ENCODE results near the gene LRWD1. TPM values are rescaled to one million over a fixed set of nuclear protein-coding genes. Genes with fewer than 3 reads are reported as not detected.

The LRWD1 gene
- total and polyA plus RNA-seq, 2 of the 13 experiments (the other 11 are each of a cell fraction or from before 2014, with no cell fraction given): 8.5 to 16.3 TPM

GRCh38 chr7:102469972-102470825 is 5.4 kb downstream of the LRWD1 start:
- no peak overlapping the region for H3K4me3 ChIP-seq (replicated peaks in 1 of 3; ENCODE audit: insufficient read depth in 1 of 3, low read depth in 2 of 3, low read length in 3 of 3)
- no peak for DNase-seq (ENCODE audit: low spot score)
- no peak for TF ChIP-seq ZNF839 (CRISPR knock-in tag; IDR thresholded peaks at IDR 0.05; ENCODE audit: borderline replicate concordance)
- TF ChIP-seq CTCF (CRISPR knock-in tag; IDR thresholded peaks at IDR 0.05): 0 out of 2 replicates have a peak, but pooled peaks have one; percentile 20
- TF ChIP-seq TBX2 (CRISPR knock-in tag; IDR thresholded peaks at IDR 0.05; ENCODE audit: borderline replicate concordance): no peak
- peak; percentile 29 for TF ChIP-seq AGO2 (optimal IDR thresholded peaks at IDR 0.05; ENCODE audit: low read depth, low read length)
- TF ChIP-seq ZBTB33 (CRISPR knock-in tag; IDR thresholded peaks at IDR 0.05): peak; percentile 16; the same call in 1 of the 2 replicates
- TF ChIP-seq HNRNPL (IDR thresholded peaks at IDR 0.05; ENCODE audit: low read depth, low read length): 0 out of 2 replicates have a peak, but pooled peaks have one; percentile 50
- TF ChIP-seq SOX6 (IDR thresholded peaks at IDR 0.05): no peak
- no peak for TF ChIP-seq SOX6 (CRISPR knock-in tag; IDR thresholded peaks at IDR 0.05)
- TF ChIP-seq ZBTB38 (CRISPR knock-in tag; IDR thresholded peaks at IDR 0.05): 0 out of 2 replicates have a peak, but pooled peaks have one; percentile 21
- TF ChIP-seq HNF4A (CRISPR knock-in tag; IDR thresholded peaks at IDR 0.05): peak; percentile 23; the same call in 1 of the 2 replicates
- no peak for TF ChIP-seq FOXP4 (CRISPR knock-in tag; IDR thresholded peaks at IDR 0.05)
- TF ChIP-seq ZNF44 (CRISPR knock-in tag; IDR thresholded peaks at IDR 0.05): no peak
- H2AFZ ChIP-seq (ENCODE audit: low read length): no peak overlapping the region
- H3K9me3 ChIP-seq (ENCODE audit: low read length): no peaks in the 10 kb centered on the region
- intact Hi-C loops (cut with micrococcal nuclease; ENCODE audit: unreplicated experiment) (no loop called here), in situ Hi-C loops (cut with HindIII; ENCODE audit: extremely low pct_ligation_motif_present, low pct_unique_long_range_greater_than_20kb) (no loop called here)
- CTCF ChIA-PET (ENCODE audit: low intra/inter-chr PET ratio, low total read pairs): no interaction called here
- peak; percentile 14 for ATAC-seq
- no peak overlapping the region for H3K27ac ChIP-seq (ENCODE audit: extremely low read length, insufficient read depth, low read length)
- no peaks in the 10 kb centered on the region for H4K20me1 ChIP-seq (ENCODE audit: insufficient read depth, low read length)
- H3K4me2 ChIP-seq (ENCODE audit: low read depth, low read length): no peak overlapping the region
- POLR2A ChIA-PET: no interaction called here
- WGBS (ENCODE audit: low lambda C conversion rate): 81% methylated on average over 17 of the region's 20 CpGs
- no peak for FAIRE-seq
- H3K9ac ChIP-seq (ENCODE audit: insufficient read depth, low read depth, low read length): no peak overlapping the region
- H3K4me1 ChIP-seq (ENCODE audit: insufficient read depth, low read length): peaks cover 15% of the 10 kb centered on the region
- H3K36me3 ChIP-seq (replicated peaks in 1 of 2; ENCODE audit: control insufficient read depth in 1 of 2, insufficient read depth in 2 of 2, low read length in 2 of 2): peaks cover 5 to 7% of the 10 kb centered on the region in 2 experiments; a peak in 2 of 5 replicates
- no TSS peak for BruUV-seq (replicated peaks)
- H3K79me2 ChIP-seq (ENCODE audit: insufficient read depth, low read length): no peaks in the 10 kb centered on the region
- H3K27me3 ChIP-seq (ENCODE audit: control insufficient read depth in 1 of 2, insufficient read depth in 2 of 2, low read length in 2 of 2): no peaks in the 10 kb centered on the region
